Testis (tissue), 2 donors: ENCODE measurements around the gene FNDC3A.

Experiments
- CTCF ChIP-seq, 3 experiments: fragments of 450-650 bp in 2 of 3; fragments of 200-600 bp in 1 of 3; sonication (generic) in 1 of 3; IDR thresholded peaks; one replicate each; pipeline ENCODE4 v1.5.1; 2016 to 2019; ENCODE audit warnings: antibody characterized with exemption in 3 of 3, mild to moderate bottlenecking in 2 of 3, moderate library complexity in 1 of 3
- POLR2A ChIP-seq: fragments of 450-650 bp; IDR thresholded peaks from one replicate; pipeline ENCODE4 v1.6.1; 2017; ENCODE audit warnings: antibody characterized with exemption, mild to moderate bottlenecking, moderate library complexity

GRCh38 chr13:49044836-49045235 lies 69.1 kb downstream of the FNDC3A start:
- TF ChIP-seq CTCF (IDR thresholded peaks at IDR 0.05) = no peak
- no peak for TF ChIP-seq POLR2A
